HG03045 (cell line): ENCODE measurements around the gene EML5.
A peak's percentile ranks its signal among the peaks of the same experiment; 100 is the strongest.

Experiments used
- ATAC-seq: cut with Tn5 transposase; IDR thresholded peaks from one replicate; pipeline ENCODE4 v1.9.1; 2021; ENCODE audit warnings: mild to moderate bottlenecking, moderate library complexity; ENCODE audit not compliant: unreplicated experiment

EML5 gene

GRCh38 chr14:88568196-88568595 lies 224.6 kb downstream of the EML5 start:
- no peak for ATAC-seq

- ATAC-seq: no peak
These were observed 227.3 kb downstream of the EML5 start for GRCh38 chr14:88565427-88565826.

GRCh38 chr14:88563845-88564244 lies 228.9 kb downstream of the EML5 start:
- no peak for ATAC-seq

GRCh38 chr14:88562831-88563686 lies 229.7 kb downstream of the EML5 start, which contains the start of gene ZC3H14:
ZC3H14 (plus strand) TSS chr14:88563037; CDS start chr14:88563134, 97 bp downstream.
- ATAC-seq: peak; percentile 95

GRCh38 chr14:88562532-88562830 lies 230.3 kb downstream of the EML5 start:
- ATAC-seq: peak; percentile 13
